Chondrocyte (in vitro differentiated cells): Measurements from ENCODE around the gene TNIK. TPM values are rescaled to one million over a fixed set of nuclear protein-coding genes. Genes with fewer than 3 reads are reported as not detected.

Experiments used
- DNase-seq: peaks from one replicate; pipeline ENCODE4 v3.0.0; 2021; ENCODE audit warnings: mixed read lengths, low spot score
- H3K27ac Mint-ChIP-seq: one replicate; pipeline ENCODE4 v1.8.0; 2021; ENCODE audit warnings: mild to moderate bottlenecking, moderate library complexity, mixed read lengths; ENCODE audit not compliant: unreplicated experiment
- H3K27me3 Mint-ChIP-seq: 2 replicates; pipeline ENCODE4 v1.8.0; 2021; ENCODE audit warnings: low read depth, mixed read lengths
- H3K36me3 Mint-ChIP-seq: 2 replicates; pipeline ENCODE4 v1.8.0; 2021; ENCODE audit warnings: low read depth, mixed read lengths
- H3K4me1 Mint-ChIP-seq: 2 replicates; pipeline ENCODE4 v1.8.0; 2021; ENCODE audit warnings: low read depth, mild to moderate bottlenecking, mixed read lengths
- H3K4me3 Mint-ChIP-seq: one replicate; pipeline ENCODE4 v1.8.0; 2021; ENCODE audit warnings: mild to moderate bottlenecking, moderate library complexity, mixed read lengths; ENCODE audit not compliant: unreplicated experiment
- H3K9me3 Mint-ChIP-seq: 2 replicates; pipeline ENCODE4 v1.8.0; 2021; ENCODE audit warnings: low read depth, mixed read lengths
- CTCF ChIP-seq: fragments of 200-600 bp; sonication (generic); IDR thresholded peaks from 2 replicates; pipeline ENCODE4 v1.5.0; 2021; ENCODE audit warnings: antibody characterized with exemption, mild to moderate bottlenecking, moderate library complexity
- total RNA-seq: library from RNA; stranded (reverse); gene quantifications from 3 replicates; pipeline ENCODE4 v1.2.1, GENCODE V29; 2021

Gene TNIK
- total RNA-seq, 1 donor from 2014 or later, result 17.5 TPM

DNA sequence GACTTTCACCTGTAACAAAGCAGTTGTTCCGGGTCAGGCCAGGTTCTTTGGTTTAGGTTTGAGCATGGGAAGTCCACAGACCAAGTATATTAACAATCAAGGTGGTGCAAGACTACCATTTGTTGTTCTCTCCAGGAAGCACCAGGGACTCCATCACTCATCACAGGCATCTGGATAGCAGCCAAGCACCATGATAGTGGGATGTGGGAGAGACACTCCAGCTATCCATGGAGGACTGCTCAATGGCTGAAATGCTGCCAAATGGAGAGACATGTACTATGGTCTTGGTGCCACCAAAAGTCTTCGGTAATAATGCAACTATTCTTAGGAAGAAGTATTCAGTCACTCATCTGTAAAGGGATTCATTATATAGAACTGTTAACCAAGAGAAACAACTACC lies 143.0 kb downstream of the TNIK start:
- Mint-ChIP-seq H3K27ac (no peak overlapping the region), H3K36me3 (no peaks in the 10 kb centered on the region), H3K27me3 (no peaks in the 10 kb centered on the region), H3K9me3 (no peaks in the 10 kb centered on the region), H3K4me3 (no peak overlapping the region), H3K4me1 (peaks cover 43% of the 10 kb centered on the region)
- DNase-seq, result no peak
- TF ChIP-seq CTCF, result no peak

- peaks cover 42% of the 10 kb centered on the region for H3K4me1 Mint-ChIP-seq
Measured at GRCh38 chr3:171315919-171316318, 144.3 kb downstream of the TNIK start.

GRCh38 chr3:171315101-171315500 lies 145.1 kb downstream of the TNIK start:
- Mint-ChIP-seq H3K9me3 (no peaks in the 10 kb centered on the region), H3K27ac (no peak overlapping the region), H3K4me1 (peaks cover 42% of the 10 kb centered on the region), H3K36me3 (no peaks in the 10 kb centered on the region), H3K4me3 (no peak overlapping the region), H3K27me3 (no peaks in the 10 kb centered on the region)
- TF ChIP-seq CTCF, result no peak
- no peak for DNase-seq

More at GRCh38 chr3:171315919-171316318, 144.3 kb downstream of the TNIK start:
- Mint-ChIP-seq H3K9me3 (no peaks in the 10 kb centered on the region), H3K4me3 (no peak overlapping the region), H3K36me3 (no peaks in the 10 kb centered on the region), H3K27ac (no peak overlapping the region), H3K27me3 (no peaks in the 10 kb centered on the region)
- no peak for DNase-seq
- TF ChIP-seq CTCF, result no peak

DNA sequence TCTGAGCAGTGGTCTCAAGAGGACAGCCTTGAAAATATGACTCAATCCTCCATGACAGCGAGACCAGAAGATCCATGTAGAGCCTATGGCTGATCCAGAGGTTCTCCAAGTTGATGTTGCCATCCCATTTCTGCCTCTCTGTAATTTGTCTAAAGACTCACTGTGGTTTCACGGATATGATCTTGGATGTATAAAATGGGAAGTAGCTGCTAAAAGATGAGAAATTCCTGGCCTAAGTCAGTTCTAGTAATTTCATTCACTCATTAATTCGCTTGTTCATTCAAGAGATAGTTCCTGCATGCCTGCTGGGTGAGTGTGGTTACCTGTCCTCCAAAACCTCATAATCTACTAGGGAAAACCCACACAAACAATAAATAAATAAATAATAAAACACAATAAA lies 145.9 kb downstream of the TNIK start:
- Mint-ChIP-seq H3K36me3 (no peaks in the 10 kb centered on the region), H3K27ac (no peak overlapping the region), H3K27me3 (no peaks in the 10 kb centered on the region), H3K4me1 (peaks cover 42% of the 10 kb centered on the region), H3K9me3 (no peaks in the 10 kb centered on the region), H3K4me3 (no peak overlapping the region)
- DNase-seq, result no peak
- TF ChIP-seq CTCF, result no peak

- no peak for DNase-seq
- H3K4me3 Mint-ChIP-seq, result no peak overlapping the region
- no peaks in the 10 kb centered on the region for H3K36me3 Mint-ChIP-seq
- TF ChIP-seq CTCF, result no peak
- H3K27me3 Mint-ChIP-seq, result no peaks in the 10 kb centered on the region
- no peak overlapping the region for H3K27ac Mint-ChIP-seq
- H3K4me1 Mint-ChIP-seq, result peaks cover 44% of the 10 kb centered on the region
- no peaks in the 10 kb centered on the region for H3K9me3 Mint-ChIP-seq
Measured at GRCh38 chr3:171313702-171314101, 146.5 kb downstream of the TNIK start.
